GM19467 (cell line): ENCODE measurements around the gene ERN2.
"Not testable (repeated sequence)": the region's sequence is repeated elsewhere in the genome, so short reads cannot be mapped to it uniquely, and the experiment has no call there.

Source experiments
- ATAC-seq: cut with Tn5 transposase; IDR thresholded peaks from one replicate; pipeline ENCODE4 v1.9.1; 2021; ENCODE audit warnings: mild to moderate bottlenecking, moderate library complexity; ENCODE audit not compliant: unreplicated experiment

Gene ERN2

DNA sequence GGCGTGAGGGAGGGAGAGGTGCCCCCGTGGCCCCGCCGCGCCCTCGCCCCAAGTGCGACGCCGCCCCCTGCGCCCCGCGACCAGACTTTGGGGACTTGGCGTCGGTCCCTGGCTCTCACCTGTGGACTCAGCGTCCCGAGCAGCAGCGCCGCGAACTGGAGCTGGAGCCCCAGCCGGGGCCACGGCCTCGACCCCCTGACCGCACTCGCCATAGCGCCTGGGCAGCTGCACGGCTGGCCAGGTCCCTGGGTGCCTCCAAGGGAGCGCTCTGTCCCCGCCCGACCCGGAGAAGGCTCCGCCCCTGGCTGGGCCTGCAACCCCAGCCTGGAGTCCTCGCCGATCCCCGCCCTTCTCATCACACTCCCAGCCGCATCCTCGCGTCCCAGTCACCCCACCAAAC is at the start of gene ERN2:
Gene ERN2, minus strand, starts transcription at position 247 of the 400 bp plus-strand sequence. Its CDS starts 35 bp downstream, at position 212.
- ATAC-seq = no peak

DNA sequence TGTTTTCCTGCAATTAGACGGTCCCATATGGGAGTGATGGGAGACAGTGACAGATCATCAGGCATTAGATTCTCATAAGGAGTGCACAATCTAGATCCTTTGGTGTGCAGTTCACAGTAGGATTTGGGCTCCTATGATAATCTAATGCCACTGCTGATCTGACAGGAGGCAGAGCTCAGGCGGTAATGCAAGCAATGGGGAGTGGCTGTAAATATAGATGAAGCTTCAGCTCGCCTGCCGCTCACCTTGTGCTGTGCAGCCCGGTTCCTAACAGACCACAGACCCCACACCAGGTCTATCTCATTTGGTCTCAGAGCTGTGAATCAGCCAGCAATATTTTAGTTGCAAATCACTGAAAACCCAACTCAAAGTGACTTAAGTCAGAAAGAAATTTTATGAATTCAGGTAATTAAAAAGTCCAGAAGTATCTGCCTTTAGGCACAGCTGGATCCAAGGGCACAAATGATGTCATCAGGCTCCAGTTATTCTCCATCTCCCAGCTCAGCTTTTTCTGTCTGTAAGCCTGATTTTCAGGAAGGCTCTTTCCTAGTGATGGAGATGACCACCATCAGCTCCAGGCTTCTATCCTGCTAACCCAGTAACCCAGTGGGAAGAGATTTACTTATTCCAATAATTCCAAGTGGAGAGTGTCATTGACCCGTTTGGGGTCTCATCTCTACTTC is 45.1 kb upstream of the ERN2 start:
- ATAC-seq = no peak

DNA sequence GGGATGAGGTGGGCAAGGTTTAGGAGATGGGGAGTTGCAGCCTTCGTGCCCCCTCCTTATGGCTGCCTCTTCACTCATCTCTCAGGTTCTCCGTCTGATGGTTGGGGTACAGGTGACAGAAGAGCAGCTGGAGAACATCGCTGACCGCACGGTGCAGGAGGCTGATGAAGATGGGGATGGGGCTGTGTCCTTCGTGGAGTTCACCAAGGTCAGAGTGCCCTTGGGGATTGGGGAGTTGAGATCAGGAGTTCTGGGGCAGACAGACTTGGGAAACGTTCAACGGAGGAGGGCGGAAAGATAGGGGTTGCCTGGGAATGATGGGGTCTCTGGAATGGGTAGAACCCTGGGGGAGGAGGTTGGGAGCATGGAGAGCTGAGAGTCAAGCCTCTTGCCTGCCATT is 44.1 kb upstream of the ERN2 start:
- ATAC-seq = no peak

DNA sequence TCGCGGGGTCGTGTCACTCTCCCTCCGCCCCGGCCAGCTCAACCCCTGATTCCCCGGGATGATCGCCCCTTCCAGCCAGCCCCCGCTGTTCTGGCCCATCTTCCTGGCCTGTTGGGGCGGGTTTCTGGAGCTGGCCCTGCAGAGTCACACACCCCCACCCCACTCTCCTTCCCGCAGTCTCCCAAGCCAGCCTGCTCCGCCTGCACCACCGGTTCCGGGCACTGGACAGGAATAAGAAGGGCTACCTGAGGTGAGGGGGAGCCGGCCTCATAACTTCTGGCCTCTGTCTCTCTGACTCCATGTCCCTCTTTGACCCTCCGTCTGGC is 42.4 kb upstream of the ERN2 start:
- no peak for ATAC-seq

DNA sequence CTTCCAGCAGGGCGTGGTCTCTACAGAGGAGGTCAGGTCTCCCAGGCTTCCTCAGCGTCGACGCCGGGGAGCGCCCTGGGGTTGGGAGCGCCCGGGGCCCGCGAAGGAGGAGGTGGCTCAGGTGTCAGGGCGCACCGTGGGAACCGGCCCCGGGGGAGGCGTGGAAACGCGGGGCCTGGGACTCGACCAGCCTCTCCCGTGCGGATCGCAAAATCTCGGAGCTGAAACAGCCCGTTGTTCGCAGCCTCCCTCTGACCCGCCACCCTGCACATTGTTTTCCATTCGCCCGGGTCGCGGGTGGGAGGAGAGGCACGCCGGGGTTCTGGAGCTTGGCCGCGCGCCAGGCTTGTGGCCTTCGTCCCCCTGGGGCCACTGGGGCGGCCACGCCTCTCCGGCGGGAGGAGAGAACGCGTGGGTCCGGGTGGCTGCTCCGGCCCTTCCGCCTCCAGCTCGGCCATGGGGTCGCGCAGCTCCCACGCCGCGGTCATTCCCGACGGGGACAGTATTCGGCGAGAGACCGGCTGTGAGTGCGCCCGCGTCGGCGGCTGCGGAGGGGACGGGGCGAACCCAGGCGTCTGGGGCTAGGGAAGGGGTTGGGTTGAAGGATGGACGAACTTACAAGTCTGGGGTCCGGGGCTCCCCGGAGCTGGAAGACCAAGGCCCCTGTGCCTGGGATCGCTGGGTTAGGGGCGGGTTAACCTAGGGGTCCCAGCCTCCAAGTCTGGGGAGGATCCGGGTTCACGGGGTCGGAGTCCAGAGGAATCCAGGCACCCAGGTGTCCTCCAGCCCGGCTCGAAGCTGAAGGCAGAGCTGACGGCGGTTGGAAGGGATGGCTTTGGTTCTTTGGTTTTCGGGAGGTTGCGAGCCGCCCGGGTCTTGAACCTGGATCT is 41.8 kb upstream of the ERN2 start, which contains the start of gene CHP2:
Gene CHP2, plus strand, starts transcription at position 433 of the 890 bp plus-strand sequence. Its CDS starts 24 bp downstream, at position 457.
- no peak for ATAC-seq

DNA sequence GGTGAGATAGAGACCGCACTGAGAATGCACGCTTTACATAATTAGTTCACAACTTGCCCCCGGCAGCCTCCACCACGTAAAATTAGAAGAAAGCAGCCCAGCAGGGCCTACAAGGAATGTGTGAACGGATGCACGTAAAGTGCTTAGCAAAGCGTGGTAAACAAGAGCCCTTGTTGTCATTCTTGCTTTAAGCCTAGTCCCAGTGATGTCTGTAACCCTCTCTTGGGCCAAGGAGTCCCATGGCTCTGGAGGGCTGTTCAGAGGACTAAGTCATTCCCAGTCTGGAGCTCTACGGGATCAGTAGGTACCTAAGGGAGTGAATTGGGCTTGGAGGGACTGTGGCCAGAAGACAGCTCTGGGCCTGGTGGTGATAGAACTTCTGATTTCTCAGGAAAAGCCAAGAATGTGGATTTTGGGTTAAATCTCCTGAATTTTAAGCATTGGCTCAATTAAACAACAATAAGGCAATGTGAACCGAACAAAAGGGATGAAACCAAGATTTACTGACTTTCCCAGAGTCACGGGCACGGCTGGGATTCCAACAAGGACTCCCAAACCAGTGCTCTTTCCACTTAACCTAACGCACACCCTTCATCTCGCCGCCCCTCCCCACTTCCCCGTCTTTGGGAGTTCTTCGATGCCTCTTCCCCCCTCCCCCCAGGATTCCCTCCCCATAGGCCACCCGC is 41.0 kb upstream of the ERN2 start:
- no peak for ATAC-seq

DNA sequence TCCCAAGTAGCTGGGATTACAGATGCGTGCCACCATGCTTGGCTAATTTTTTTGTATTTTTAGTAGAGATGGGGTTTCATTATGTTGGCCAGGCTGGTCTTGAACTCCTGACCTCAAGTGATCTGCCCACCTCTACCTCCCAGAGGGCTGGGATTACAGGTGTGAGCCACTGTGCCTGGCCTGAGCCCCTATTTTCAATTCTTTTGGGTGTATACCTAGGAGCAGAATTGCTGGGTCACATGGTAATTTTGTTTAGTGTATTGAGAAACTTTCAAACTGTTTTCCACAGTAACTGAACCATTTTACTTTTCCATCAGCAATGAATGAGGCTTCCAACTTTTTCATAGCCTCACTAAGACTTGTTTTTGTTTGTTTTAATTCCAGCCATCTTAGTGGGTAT is 38.0 kb upstream of the ERN2 start:
- not testable (repeated sequence) for ATAC-seq

DNA sequence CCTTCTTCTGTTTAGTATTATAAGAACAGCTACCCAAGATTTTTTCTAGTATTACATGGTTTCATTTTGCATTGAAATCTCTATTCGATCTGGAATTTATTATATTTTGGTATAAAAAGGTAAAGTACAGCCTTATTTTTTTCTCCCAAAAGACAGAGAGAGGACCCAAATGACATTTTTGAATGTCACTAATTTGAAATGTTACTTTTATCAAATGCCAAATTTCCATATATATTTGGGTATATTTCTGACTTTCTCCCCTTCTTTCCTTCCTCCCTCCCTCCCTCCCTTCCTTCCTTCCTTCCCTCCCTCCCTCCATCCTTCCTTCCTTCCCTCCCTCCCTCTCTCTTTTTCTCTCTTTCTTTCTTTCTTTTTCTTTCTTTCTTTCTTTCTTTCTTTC is 35.6 kb upstream of the ERN2 start:
- no peak for ATAC-seq

DNA sequence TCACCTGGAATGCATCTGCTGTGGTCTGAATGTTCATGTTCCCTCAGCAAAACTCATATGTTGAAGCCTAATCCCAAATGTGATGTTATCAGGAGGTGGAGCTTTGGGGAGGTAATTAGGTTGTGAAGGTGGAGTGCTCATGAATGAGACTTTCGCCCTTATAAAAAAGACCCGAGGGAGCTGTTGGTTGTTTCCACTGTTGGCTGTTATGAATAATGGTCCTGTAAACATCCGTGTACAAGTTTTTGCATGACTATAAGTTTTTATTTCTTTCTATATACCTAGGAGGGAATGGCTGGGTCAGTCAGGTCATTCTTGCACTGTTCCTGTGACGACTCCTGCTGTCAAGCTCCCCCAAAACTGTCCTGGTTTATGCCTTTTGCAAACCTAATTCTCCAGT is 32.2 kb upstream of the ERN2 start:
- no peak for ATAC-seq

DNA sequence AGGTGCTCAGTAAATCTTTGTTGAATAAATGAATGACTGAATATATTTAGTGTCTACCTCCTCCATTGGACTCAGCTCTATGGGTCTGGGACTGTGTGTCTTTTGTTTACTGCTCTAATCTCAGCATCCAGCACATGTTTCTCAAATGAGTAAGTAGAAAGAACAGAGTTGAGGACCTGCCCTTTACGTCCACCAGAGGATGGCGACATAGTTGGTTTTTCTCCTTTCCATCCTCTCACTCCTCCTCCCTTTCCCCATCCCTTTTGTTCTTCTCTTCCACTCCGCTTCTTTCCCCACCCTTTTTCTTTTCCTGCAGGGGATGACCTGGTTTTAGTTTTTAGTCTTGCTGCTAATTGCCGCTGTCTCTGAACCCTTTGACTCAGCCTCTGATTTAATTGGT is 29.7 kb upstream of the ERN2 start:
- no peak for ATAC-seq

DNA sequence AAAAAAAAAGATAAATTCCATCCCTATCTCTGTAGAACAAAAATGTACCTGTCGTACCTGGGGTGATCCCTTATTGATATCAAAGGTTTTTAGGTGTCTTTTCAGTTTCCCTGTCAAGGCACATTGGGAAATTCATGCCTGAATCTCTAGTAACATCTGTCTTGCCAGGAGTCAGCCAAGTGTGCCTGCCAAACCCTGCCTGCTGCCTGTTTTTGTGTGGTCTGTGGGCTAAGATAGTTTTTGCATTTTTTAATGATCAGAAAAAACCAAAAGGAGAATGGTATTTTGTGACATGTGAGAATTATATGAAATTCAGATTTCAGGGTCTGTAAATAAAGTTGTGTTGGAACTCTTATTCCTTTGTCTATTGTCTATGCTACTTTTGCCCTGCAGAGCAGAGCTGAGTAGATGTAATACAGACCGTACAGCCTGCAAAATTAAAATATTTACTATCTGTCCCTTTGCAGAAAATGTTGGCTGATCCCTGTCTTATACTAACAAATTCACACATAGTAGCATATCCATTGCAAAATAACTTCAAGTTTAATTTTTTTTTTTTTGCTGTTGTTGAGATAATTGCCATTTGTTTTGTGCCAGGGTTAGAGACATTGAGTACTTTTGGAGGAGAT is 28.8 kb upstream of the ERN2 start:
- ATAC-seq = no peak

DNA sequence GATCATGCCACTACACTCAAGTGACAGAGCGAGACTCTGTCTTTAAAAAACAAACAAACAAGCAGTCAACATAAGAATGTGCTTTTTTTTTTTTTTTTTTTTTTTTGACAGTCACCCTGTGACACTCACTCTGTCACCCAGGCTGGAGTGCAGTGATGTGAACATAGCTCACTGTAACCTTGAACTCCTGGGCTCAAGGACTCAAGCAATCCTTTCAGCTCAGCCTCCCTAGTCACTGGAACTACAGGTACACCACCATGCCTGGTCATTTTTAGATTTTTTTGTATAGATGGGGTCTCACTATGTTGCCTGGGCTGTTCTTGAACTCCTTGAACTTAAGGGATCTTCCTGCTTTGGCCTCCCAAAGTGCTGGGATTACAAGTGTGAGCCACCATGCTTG is 26.5 kb upstream of the ERN2 start:
- no peak for ATAC-seq

DNA sequence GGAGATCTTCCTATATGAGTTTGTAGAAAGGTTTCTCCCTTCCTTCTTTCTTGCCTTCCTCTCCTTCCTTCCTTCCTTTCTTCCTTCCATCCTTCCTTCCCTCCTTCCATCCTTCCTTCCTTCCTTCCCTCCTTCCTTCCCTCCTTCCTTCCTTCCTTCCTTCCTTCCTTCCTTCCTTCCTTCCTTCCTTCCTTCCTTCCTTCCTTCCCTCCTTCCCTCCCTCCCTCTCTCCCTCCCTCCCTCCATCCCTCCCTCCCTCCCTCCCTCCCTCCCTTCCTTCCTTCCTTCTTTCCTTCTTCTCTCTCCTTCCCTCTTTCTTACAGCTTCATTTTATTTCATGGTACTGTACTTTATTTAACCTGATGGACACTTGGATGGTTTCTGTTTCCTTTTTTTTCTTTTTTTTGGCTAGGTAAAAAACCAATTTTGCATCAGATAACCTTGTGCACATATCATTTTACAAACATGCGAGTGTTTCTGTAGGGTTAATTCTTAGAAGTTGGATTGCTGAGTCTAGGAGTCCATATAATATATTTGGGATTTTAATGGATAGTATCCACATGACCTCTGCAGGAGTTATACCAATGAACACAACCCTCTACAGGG is 24.5 kb upstream of the ERN2 start:
- ATAC-seq = not testable (repeated sequence)

DNA sequence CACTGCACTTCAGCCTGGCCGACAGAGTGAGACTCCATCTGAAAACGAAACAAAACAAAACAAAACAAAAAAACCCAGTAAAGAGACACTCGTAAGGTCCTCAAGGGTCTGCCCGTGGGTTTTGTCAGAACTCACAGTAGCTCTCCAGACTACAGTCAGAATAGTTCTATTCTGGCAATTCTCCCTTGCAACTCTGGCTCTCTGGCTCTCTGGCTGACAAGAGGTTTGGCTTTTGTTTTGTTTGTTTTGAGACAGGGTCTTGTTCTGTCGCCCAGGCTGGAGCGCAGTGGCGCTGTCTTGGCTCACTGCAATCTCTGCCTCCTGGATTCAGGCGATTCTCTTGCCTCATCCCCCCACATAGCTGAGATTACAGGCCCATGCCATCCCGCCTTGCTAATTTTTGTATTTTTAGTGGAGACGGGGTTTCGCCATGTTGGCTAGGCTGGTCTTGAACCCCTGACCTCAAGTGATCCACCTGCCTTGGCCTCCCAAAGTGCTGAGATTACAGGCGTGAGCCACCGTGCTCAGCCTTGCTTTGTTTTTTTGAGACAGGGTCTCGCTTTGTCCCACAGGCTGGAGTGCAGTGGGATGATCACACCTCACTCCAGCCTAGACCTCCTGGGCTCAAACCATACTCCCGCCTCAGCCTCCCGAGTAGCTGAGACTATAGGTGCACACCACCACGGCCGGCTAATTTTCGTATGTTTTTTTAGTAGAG is 21.3 kb upstream of the ERN2 start:
- ATAC-seq = no peak

DNA sequence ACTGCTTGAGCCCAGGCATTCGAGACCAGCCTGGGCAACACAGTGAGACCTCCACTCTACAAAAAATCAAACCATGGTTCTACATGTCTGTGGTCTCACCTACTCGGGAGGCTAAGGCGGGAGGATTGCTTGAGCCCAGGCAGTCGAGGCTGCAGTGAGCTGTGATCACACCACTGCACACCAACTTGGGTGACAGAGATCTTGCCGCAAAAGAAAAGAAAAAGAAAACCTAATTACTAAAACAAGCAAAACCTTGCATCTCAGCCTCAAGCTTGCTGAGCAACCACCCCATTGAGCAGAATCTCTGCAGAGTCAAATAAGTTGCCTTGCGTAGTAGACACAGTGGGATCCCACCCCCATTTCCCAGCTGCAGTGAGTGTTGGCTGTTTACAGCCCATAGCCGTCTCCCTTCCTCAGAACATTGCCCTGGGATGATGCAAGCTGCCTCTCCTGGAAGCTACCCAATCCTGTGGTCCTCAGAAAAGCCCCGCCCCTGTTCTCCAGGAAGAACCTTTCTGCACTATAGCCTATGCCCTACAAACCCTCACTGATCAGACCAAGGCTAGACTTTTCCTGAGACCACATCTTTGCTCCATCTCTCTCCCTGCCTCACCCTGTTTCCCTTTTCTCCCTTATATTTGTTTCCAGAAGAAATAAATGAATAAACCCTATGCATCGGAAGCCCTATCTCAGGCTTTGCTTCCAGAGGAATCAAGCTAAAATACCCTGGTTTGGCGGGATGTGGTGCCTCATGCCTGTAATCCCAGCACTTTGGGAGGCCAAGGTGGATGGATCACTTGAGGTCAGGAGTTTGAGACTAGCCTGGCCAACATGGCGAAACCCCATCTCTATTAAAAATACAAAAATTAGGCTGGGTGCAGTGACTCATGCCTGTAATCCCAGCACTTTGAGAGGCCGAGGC is 16.7 kb upstream of the ERN2 start:
- no peak for ATAC-seq

DNA sequence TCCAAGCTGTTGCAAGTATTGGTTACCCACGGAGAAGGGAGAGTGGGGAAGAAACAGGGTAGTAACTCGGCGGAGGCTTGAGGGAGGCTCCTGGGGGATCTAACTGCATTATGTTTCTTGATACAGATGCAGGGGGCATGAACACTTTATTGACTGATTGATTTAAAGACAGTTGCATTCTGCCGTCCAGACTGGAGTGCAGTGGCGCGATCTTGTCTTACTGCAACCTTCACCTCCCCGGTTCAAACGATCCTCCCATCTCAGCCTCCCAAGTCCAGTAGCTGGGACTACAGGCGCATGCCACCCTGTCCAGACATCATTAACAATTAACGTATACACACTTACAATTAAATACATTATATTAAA is 15.1 kb upstream of the ERN2 start:
- ATAC-seq = no peak

DNA sequence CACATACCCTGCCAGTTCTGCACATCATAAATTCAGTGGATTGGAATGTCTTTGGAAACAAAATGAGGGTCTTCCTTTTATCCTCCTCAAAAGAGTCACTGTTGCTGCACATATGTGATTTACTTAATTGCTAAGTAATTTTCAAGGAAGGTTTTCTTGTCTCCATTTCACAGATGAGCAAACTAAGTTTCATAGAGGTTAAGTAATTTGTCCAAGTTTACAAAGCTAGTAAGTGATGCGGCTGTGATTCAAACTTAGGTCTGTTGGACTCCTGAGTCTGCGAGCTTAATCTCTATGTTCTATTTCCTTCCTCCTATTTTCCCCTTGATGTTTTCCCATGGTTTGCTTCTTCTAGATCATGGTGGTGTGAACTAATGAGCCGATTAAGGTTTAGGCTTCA is 13.7 kb upstream of the ERN2 start:
- no peak for ATAC-seq

DNA sequence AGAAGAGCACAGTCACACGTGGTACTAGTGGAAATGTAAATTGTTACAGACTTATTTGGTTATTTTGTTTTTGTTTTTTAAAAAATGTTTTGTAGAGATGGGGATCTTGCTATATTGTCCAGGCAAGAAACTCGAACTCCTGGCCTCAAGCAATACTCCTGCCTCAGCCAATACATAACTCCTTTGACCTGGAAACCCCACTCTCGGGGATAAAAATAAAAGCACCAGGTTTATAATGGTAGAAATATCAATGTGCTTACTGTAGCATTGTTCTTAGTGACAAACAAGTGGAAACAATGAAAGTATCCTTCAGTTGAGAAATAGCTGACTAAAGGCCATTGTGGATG is 11.7 kb upstream of the ERN2 start:
- ATAC-seq = no peak

DNA sequence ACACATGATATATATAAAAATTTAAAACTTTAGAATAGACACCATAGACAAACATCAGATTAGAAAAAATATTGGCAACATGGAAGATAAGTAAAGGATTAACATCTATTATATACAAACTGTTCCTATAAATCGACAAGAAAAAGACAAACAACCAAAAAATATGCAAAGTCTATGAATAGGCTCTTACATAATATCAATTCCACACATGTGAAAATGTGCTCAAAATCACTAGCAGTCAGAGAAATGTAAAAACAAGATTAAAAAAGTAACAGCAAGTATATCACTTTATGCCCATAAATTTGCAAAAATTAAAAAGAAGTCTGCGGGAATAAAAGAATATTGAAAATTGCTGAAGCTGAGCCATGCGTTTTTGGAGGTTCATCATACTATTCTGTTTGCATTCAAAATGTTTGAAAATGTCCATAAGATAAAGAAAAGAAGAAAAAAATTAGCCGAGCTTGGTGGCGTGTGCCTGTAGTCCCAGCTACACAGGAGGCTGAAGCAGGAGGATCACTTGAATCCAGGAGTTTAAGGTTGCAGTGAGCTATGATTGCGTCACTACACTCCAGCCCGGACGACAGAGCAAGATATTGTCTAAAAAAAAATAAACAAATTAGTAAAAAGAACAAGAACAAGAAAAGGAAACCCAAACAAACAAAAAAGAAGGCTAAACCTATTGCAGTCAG is 11.2 kb upstream of the ERN2 start:
- no peak for ATAC-seq
